OCI-LY3 (cell line): ENCODE results near the gene SOAT2.

Experiments used
- EZH2phosphoT487 ChIP-seq: fragments of 200-600 bp; shearing (Covaris generic); IDR thresholded peaks from 2 replicates; pipeline ENCODE4 v1.6.1; 2018; ENCODE audit warnings: antibody characterized with exemption, mixed run types, low read depth
- TF ChIP-seq, protein P1 (sequence below): fragments of 200-600, 300-600 bp; sonication (generic); IDR thresholded peaks from 2 replicates; pipeline ENCODE4 v1.5.1; 2014; ENCODE audit warnings: antibody characterized with exemption, low read length, low read depth

DNA sequence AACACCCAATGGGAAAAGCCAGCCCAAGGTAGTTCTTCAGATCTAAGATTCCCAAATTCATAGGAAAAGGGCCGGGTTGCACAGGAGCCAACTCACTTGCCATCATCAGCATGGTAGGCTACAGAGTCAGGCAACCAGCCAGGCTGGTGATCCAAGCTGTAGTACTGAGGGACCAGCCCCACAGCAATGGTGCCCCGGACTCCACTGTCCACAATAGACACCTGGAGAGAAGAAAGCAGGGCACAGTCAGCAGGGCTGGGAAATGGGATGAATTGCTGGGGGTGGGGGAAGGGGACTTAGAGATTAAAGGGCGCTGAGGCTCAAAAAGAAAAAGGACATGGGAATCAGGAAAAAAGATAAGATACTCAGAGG, 28.3 kb upstream of the SOAT2 start:
- TF ChIP-seq, protein P1, sequence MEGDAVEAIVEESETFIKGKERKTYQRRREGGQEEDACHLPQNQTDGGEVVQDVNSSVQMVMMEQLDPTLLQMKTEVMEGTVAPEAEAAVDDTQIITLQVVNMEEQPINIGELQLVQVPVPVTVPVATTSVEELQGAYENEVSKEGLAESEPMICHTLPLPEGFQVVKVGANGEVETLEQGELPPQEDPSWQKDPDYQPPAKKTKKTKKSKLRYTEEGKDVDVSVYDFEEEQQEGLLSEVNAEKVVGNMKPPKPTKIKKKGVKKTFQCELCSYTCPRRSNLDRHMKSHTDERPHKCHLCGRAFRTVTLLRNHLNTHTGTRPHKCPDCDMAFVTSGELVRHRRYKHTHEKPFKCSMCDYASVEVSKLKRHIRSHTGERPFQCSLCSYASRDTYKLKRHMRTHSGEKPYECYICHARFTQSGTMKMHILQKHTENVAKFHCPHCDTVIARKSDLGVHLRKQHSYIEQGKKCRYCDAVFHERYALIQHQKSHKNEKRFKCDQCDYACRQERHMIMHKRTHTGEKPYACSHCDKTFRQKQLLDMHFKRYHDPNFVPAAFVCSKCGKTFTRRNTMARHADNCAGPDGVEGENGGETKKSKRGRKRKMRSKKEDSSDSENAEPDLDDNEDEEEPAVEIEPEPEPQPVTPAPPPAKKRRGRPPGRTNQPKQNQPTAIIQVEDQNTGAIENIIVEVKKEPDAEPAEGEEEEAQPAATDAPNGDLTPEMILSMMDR, result no peak
- TF ChIP-seq EZH2phosphoT487, result no peak
